WI38 (cell line): ENCODE data around the gene TP63.

Source experiments
- H3K4me3 ChIP-seq: 2 replicates; pipeline ENCODE4 v1.5.1; 2011; ENCODE audit warnings: low read depth, mild to moderate bottlenecking, control low read depth, low read length
- TF ChIP-seq, protein P1 (sequence below): IDR thresholded peaks from 2 replicates; pipeline ENCODE4 v1.5.1; 2012; ENCODE audit warnings: low read depth, mild to moderate bottlenecking, control low read depth, low read length

TP63 gene

DNA sequence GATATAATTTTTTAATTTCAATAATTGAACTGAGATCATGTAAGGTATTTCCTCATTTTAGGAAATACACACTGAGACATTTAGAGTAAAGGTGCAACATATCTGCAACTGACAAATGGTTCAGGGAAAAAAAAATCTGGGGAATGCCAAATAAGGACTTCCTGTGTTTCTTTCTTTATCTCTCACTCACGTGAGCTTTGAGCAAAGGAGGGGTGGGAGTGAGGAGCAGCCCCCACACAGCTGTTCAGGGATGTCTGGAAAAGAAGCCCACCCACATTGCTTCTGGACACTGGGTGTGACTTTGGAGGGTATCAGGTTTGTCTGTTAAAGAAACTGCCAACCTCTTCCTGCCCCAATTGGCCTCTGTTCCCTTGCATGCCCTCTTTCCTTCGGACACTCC is 5.6 kb upstream of the TP63 start:
- TF ChIP-seq, protein P1, sequence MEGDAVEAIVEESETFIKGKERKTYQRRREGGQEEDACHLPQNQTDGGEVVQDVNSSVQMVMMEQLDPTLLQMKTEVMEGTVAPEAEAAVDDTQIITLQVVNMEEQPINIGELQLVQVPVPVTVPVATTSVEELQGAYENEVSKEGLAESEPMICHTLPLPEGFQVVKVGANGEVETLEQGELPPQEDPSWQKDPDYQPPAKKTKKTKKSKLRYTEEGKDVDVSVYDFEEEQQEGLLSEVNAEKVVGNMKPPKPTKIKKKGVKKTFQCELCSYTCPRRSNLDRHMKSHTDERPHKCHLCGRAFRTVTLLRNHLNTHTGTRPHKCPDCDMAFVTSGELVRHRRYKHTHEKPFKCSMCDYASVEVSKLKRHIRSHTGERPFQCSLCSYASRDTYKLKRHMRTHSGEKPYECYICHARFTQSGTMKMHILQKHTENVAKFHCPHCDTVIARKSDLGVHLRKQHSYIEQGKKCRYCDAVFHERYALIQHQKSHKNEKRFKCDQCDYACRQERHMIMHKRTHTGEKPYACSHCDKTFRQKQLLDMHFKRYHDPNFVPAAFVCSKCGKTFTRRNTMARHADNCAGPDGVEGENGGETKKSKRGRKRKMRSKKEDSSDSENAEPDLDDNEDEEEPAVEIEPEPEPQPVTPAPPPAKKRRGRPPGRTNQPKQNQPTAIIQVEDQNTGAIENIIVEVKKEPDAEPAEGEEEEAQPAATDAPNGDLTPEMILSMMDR = no peak
- H3K4me3 ChIP-seq = no peak overlapping the region

DNA sequence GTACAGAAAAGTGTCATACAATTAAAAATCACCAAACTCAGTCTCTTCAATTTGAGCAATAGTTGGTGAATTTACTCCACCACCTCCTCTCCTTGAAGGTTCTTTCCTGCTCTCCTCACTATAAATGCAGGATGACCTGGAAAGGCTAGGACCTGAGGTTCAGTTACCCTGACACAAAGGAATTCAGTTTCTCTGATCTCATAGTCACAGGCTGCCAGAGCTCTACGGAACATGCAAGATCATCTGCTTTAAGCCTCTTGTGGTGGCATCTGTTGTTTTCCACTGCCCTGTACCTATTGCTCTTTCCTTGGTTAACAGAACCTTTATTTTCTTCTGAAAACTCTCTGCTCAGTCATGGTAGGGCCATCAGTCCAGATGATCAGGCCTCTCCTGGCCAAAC is 4.9 kb upstream of the TP63 start:
- TF ChIP-seq, protein P1 = no peak
- no peak overlapping the region for H3K4me3 ChIP-seq

DNA sequence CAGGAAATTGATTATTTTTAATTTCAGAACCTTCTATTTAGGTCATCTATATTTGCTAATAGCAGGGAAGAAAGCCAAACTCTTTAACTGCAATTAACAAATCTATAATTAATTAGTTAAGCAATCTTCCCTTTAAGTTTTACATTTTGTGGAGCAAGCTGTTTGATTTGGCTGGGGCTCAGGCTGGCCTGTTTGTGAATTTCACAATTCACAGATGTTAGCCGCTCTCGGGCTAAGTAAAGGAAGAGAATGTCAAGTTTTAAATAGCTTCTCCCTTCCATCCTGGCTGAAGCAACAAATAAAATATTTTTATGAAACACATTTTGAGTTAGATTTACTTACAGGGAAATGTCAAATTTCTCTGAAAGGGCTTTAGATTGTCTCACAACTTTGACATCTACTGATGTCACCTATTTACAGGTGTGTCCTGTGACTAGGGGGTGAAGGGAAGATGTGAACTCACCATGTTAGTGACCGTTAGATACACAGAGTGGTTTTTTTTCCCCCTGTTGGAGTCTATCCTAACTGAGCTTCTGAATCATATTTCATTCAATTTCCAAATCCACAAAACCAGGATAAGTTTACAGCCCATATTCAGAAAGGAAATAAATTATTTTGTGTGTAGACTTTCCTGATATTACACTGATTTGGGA is 1.3 kb upstream of the TP63 start:
- TF ChIP-seq, protein P1 = no peak

DNA sequence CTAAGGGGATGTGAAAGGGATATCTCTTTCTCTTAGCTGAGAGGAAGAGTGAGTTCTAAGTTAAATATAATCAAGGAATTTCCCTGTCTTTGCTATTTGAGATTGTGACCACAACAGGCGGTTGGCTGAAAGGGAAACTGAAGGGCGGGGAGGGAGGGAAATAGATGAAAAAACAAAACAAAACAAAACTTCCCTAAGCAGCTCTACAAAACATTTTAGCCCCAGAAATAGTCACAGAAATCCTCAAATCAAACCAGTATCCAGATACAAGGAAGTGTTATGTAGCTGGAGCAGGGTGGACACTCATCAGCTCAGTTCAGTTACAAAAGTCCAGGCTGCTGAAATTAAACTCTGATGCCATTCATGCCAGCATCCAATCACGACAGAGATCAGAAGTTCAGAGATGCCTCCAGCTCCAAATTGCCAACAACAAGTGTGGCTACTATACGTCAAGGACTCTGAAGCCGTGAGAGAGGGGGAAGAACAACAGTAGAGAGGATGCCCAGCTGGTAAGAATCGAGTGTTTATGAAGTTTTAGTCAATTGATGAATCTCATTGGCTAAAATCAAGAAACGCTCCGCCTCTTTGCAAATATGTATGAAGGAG is 319 bp upstream of the TP63 start:
- TF ChIP-seq, protein P1 = no peak
- H3K4me3 ChIP-seq = no peak overlapping the region

More for the DNA sequence above, 1.3 kb upstream of the TP63 start:
- H3K4me3 ChIP-seq = no peak overlapping the region

DNA sequence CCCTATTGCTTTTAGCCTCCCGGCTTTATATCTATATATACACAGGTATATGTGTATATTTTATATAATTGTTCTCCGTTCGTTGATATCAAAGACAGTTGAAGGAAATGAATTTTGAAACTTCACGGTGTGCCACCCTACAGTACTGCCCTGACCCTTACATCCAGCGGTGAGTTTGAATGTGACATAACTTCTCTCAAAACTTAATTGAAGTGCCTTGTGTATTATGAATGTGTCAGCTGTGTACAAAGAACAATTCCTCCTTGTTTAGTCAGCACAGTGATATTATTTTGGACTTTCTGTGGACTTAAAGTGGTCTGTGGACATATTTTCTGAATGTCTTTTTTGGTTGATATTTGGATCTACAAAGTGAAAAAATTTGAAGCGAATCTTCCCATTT is 220 bp downstream of the TP63 start:
- TF ChIP-seq, protein P1 = no peak
- H3K4me3 ChIP-seq = no peak overlapping the region

DNA sequence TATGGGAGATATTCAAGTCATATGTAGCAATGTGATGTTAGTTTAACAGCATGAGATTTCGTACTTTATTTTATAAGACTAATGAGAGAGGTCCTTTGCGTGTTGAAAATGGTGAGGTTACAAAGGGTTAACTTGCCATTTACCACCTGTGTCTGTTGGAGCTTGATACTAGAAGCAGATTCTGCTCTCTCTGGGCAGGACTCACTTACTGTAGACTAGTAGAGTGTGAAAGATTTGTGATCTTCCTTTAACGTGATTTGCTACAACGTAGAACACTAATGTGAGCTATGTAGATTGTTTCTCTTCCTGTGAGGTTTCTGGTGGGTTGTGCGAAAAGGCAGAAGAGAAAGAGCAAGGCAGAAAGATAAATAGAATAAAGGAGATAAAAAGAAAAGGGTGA is 1.1 kb downstream of the TP63 start:
- no peak overlapping the region for H3K4me3 ChIP-seq
- TF ChIP-seq, protein P1 = no peak

DNA sequence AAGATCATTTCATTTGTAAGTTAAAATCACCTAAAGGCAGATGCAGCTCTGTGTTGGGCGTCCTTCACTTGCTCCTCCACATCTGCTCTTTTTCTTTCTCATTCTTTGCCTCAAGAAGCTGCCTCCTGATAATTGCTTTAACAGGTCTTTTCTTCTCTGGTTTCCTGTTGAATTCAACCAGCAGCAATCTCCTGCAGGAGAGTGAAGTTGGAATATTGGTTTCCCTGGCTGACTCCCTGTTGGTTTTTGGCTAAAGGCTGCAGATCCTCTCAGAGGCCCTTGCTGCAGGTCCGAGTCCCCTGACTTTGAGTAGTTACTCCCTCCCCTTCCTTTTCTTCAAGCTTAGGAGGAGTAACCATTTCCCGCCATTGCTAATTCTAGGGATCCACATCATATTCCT is 4.2 kb downstream of the TP63 start:
- no peak overlapping the region for H3K4me3 ChIP-seq

More for the DNA sequence above, 4.2 kb downstream of the TP63 start:
- TF ChIP-seq, protein P1 = no peak
